ENCODE measurements around the gene SIGLEC7.
"Not testable (repeated sequence)": the region's sequence is repeated elsewhere in the genome, so short reads cannot be mapped to it uniquely, and the experiment has no call there.

The SIGLEC7 gene

DNA sequence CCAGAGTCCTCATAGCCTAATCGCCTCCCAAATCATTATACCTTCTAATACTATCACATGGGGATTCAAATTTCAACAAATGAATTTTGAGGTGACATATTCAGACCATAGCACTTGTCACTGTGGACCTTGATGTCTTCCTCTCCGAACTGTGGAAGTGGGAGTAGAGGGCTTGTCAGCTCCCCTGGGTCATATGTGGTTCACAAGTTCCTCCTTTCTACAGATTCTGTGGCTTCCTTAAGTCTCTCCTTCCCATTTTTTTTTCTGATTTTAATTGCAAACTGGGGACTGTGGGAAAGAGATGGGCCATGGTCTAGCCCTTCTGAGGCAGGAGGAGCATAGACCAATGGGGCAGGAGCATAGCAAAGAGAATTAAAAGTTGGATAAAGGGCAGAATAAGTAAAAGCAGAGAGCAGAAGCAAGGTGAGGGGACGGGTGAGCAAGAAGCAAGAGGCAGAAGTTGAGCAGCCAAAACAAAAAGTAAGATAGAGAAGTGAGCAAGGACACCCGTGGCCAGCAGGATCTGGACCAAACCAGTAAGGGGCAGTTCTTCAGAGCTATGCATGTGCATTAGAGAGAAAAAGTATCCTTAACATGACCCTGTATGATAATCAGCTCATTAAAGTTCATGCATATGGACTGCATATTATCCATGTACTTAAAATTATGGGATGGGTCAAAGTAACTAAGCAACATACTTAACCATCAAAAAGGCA is 2.6 kb upstream of the SIGLEC7 start:
- no peak for DNase-seq

- no peak for DNase-seq
These were observed 1.7 kb upstream of the SIGLEC7 start for GRCh38 chr19:51140441-51140840.

- DNase-seq: no peak
These were observed 920 bp upstream of the SIGLEC7 start for GRCh38 chr19:51141181-51141580.

GRCh38 chr19:51142809-51143475 is 841 bp downstream of the SIGLEC7 start:
- DNase-seq: not testable (repeated sequence)

DNA sequence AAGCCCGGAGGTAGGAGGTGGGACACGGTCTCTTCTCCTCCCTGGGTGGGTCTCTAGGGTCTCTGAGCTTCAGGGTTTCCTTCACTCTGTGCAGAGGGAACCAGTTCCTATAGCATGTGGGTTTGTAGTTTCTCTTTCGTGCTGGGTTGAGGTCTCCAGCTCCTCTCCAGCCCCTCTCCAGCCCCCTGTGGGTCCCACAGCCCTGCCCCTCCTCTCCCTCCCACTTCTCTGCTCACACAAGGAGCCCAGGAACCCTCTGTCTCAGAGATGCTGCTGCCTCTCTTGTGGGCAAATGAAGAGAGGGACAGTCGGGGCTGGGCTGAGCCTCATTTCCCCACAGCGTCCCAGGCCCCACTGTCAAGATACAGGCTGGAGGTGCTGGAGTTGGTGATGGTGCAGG is 1.4 kb downstream of the SIGLEC7 start:
- no peak for DNase-seq

GRCh38 chr19:51144482-51145045 is 2.5 kb downstream of the SIGLEC7 start:
- DNase-seq: no peak

DNA sequence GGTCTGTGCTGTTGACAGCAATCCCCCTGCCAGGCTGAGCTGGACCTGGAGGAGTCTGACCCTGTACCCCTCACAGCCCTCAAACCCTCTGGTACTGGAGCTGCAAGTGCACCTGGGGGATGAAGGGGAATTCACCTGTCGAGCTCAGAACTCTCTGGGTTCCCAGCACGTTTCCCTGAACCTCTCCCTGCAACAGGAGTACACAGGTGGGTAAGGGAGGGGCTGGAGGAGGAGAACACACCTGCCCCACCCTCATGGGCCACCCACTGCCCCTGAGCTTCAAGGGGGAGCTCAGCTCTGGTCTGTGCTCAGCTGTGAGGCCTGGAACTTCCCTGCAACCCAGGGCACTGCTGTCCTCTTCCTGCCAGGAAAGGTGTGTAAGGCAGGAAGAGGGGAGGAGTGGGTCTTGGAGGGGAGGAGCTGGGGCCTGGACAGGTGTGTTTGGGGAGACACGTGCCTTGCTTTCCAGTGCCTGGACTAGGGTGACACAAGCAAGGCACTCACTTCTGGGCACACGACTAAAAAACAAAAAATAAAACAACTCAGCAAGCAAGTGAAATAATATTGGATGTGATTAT is 3.9 kb downstream of the SIGLEC7 start:
- no peak for DNase-seq

GRCh38 chr19:51146751-51147150 is 4.7 kb downstream of the SIGLEC7 start:
- DNase-seq: no peak

GRCh38 chr19:51147663-51148062 is 5.6 kb downstream of the SIGLEC7 start:
- no peak for DNase-seq

GRCh38 chr19:51148580-51148979 is 6.5 kb downstream of the SIGLEC7 start:
- DNase-seq: no peak

DNA sequence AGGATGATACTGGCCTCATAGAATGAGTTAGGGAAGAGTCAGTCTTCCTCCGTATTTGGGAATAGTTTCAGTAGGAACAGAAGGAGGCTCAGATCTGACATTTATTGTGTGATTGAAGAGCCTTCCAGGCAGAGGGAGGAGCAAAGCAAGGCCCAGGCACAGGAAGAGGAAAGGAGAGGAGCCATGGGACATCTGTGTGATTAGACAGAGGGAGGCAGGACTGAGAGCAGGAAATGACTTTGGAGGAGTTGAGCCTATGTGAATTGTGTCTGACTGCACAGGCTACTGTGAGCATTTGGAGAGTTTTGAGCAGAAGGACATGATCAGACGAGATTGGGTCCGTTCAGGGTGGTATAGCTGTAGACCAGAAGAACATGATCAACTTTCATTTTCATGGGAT is 8.5 kb downstream of the SIGLEC7 start:
- DNase-seq: no peak

GRCh38 chr19:51156710-51157109 is 14.6 kb downstream of the SIGLEC7 start:
- DNase-seq: no peak

DNA sequence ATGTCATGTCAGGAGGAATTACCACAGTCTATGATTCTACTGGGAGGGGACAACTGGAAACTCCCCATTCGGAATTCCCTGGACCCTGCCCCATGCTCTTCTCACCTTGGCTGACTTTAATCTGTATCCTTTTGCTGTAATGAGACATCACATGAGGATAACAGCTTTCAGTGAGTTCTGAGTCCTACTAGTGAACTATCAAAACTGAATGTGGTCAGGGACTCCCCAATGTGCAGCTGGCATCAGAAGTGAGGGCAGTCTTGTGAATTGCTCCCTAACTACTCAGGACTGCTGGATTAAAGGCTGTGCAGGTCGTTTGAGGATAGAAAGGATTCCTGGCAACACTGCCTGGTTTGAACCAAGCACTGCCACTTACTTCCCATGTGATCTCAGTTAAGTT is 15.2 kb downstream of the SIGLEC7 start:
- DNase-seq: no peak

GRCh38 chr19:51158474-51159129 is 16.5 kb downstream of the SIGLEC7 start:
- DNase-seq: no peak

DNA sequence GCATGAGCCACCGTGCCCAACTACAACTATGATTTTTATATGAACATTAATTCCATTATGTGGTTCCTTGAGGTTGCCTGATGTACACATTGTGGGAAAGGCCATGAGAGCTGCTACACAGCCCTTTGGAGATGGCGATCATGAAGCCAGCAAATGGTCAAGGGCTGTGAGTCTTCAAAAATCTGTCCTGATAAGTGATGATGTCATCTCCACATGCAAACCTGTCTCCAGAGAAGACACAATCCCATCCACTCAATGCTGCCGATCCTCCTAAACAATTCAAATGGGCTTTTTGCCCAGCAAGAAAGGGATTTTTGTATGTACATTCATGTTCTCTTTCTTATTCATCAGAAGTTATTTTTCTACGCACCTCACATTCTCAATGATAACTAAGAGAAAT is 17.6 kb downstream of the SIGLEC7 start:
- no peak for DNase-seq

GRCh38 chr19:51161266-51161665 is 19.2 kb downstream of the SIGLEC7 start:
- DNase-seq: no peak

DNA sequence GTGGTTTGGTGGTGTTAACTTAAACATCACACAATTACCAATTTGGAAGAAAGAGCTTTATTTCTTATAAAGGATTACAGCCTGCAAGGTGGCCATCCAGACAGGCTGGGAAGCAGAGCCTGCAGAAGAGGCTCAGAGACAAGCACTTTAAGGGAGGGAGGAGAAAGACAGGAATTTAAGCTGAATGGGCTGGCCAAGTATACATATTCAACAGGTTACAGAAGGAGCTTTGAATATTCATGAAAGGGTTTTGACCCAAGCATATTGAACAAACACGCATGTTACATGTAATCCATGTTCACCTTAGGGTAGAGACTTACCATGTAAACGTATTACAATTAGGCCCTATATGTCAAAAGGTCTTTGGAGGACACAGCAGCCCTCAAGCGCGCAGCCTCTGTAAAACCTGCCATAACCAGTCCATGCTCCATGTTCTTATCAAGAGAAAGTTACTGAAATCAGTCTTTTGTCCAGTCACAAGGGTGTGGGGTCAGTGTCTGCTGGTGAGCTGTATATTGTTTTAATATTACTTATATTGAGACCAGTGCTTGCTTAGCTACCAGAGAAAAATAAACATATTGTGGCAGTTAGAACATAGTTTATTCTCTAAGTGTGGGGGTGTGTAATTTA is 19.9 kb downstream of the SIGLEC7 start:
- DNase-seq: no peak

DNA sequence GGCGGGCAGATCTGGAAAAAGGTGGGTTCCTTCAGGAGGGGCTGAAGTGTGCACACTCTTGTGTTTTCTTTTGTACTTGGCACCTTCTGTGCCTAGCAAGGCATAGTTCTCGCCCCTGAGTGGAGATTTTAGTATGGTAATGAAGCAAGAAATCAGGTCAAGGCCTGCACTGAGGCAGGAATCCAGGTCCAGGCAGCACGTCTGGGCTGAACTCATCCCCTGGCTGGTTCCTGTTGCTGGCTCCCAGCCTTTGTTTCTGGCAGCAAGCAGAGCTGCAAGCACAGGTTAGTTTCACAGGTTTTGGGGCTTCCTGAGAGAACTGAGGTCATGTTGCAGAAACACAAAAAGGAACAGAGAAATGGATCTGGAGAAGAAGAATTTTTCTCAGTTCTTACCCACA is 21.2 kb downstream of the SIGLEC7 start:
- DNase-seq: no peak

GRCh38 chr19:51164215-51164614 is 22.1 kb downstream of the SIGLEC7 start:
- DNase-seq: no peak

DNA sequence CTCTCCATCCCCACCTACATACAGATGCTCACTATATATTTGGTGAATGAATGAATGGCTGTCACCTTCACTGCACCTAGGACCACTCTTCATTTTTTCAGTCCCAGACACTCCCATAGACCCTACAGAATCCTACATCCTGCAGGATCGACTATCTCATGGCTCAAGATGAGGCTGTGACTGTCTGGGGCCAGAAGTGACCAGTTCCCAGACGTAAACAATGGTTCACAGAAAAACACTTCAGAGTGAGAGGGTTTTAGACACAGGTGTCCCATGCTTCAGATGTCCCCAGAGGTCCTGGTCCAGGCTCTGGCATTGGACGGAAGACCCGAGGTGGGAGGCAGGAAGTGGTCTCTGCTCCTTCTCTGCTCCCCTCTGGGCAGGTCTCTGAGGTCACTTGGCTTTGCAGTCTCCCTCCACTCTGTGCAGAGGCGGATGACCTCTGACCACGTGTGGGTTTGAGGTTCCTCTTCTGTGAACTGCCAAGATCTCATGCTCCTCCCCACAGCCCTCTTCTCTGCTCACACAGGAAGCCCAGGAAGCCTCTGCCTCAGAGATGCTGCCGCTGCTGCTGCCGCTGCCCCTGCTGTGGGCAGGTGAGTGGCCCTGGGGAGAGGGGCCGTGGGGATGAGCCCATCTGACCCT is 24.9 kb downstream of the SIGLEC7 start:
- DNase-seq: no peak

- no peak for DNase-seq
These were observed 26.6 kb downstream of the SIGLEC7 start for GRCh38 chr19:51168564-51169282.
